Lower leg skin (tissue), 4 donors: ENCODE results near the gene POP4. TPM values are rescaled to one million over a fixed set of nuclear protein-coding genes. Genes with fewer than 3 reads are reported as not detected.
"Not testable (repeated sequence)": the region's sequence is repeated elsewhere in the genome, so short reads cannot be mapped to it uniquely, and the experiment has no call there.

ENCODE experiments used
- DNase-seq, 2 donors: peaks; one replicate each; pipeline ENCODE4 v3.0.0-alpha.2; 2019; ENCODE audit warnings: low spot score in 2 of 2
- H3K4me3 ChIP-seq: fragments of 200-600 bp; sonication (generic); 2 replicates; pipeline ENCODE4 v1.5.1; 2017; ENCODE audit warnings: mild to moderate bottlenecking, low read depth; ENCODE audit not compliant: poor library complexity, severe bottlenecking
- POLR2A ChIP-seq, 2 donors: fragments of 450-650 bp; IDR thresholded peaks; one replicate each; pipeline ENCODE4 v1.6.1; 2016 to 2017; ENCODE audit warnings: antibody characterized with exemption in 2 of 2, mild to moderate bottlenecking in 1 of 2, moderate library complexity in 1 of 2
- WGBS, 2 donors: methylation state at CpG; one replicate each; pipeline ENCODE4 v1.1.5; 2018; 5-methylcytosine and 5-hydroxymethylcytosine counted together
- intact Hi-C: fragments of 100-400 bp; cut with DNase I; formaldehyde crosslinking; loops from one replicate; pipeline ENCODE4 v1.15.0; 2023; ENCODE audit warnings: low total_unique reads
- total RNA-seq, 4 donors: library from RNA; depleted of rRNA; stranded (reverse); fragments of >200 nt; gene quantifications; one replicate each; pipeline ENCODE4 v1.1.0, GENCODE V29; 2016
- TF ChIP-seq, protein P1 (sequence below), 3 donors: fragments of 450-650 bp; IDR thresholded peaks; one replicate each; pipeline ENCODE4 v1.5.1; 2016; ENCODE audit warnings: antibody characterized with exemption in 3 of 3, mild to moderate bottlenecking in 3 of 3, moderate library complexity in 2 of 3

The POP4 gene
- total RNA-seq, 4 donors from 2014 or later = 33.6 to 53.4 (median 46.4) TPM

DNA sequence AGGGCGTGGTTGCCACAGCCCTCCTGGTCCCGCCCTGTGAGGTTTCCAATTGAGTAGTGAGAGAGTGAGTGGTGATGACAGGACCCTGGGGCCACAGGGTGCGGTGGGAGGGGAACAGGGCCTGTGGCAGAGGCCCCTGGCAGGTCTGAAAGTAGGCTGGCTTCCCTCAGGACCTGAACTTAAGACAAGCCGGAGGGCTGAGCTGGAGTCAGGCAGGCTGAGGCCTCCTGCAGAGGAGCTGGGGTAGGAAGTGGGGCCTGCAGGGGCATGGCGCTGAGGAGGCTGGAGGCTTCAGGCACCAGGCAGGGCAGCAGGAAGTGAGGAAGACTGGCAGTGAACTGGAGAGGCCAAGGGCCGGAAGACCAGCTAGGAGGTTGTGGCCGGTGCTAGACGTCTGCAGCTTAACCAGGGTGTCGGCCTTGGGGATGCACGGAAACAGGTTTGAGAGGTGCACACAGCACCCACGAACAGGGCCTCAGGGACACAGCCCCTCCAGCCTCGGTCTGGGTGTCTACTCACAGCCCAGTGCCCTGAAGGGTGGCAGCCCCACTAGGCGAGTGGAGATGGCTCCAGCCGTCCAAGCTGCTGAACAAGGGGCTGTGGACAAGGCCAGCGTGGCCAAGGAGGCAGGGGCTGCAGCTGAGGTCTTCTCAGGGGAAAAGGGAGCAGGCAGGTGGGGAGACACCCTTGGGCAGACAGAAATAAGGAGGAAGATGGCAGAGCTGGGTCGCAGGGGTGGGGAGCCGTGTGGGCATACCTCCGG, 17.8 kb downstream of the POP4 start:
- 71 to 80% methylated on average over 18 of the region's 18 CpGs for WGBS, 2 donors
- TF ChIP-seq, protein P1, sequence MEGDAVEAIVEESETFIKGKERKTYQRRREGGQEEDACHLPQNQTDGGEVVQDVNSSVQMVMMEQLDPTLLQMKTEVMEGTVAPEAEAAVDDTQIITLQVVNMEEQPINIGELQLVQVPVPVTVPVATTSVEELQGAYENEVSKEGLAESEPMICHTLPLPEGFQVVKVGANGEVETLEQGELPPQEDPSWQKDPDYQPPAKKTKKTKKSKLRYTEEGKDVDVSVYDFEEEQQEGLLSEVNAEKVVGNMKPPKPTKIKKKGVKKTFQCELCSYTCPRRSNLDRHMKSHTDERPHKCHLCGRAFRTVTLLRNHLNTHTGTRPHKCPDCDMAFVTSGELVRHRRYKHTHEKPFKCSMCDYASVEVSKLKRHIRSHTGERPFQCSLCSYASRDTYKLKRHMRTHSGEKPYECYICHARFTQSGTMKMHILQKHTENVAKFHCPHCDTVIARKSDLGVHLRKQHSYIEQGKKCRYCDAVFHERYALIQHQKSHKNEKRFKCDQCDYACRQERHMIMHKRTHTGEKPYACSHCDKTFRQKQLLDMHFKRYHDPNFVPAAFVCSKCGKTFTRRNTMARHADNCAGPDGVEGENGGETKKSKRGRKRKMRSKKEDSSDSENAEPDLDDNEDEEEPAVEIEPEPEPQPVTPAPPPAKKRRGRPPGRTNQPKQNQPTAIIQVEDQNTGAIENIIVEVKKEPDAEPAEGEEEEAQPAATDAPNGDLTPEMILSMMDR (IDR thresholded peaks at IDR 0.05) = no peak
- intact Hi-C loops = no loop called here

DNA sequence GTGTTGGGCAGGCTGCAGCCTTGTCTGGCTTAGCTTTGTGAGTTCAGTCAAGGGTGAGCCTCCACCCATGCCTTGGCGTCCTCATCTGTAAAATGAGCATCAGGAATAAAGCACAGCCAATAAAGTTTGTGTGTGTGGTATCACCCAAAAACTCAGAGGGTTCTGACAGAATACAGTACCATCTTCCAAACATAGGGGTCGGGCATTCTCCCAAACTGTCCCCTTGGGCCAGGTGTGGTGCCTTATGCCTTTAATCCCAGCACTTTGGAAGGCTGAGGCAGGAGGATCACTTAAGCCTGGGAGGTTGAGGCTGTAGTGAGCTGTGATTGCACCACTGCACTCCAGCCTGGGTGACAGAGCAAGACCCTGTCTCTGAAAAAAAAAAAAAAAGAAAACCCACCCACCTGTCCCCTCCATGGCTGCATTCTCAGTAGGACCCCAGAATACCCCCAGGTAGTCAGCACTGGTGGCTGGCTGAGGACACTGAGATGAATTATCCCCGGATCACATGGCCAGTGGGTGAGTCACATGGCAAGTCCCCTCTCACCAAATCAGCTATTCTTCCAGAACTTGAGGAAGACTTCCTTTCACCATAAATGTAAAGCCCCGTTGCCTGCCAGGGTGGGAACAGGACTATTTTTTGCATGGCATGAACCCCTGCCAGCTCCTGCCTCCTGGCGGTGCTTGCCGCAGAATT, 18.6 kb downstream of the POP4 start:
- intact Hi-C loops = no loop called here
- no peak overlapping the region for H3K4me3 ChIP-seq
- TF ChIP-seq, protein P1 (IDR thresholded peaks at IDR 0.05) = no peak
- no peak for TF ChIP-seq POLR2A (IDR thresholded peaks at IDR 0.05)
- no peak for DNase-seq
- WGBS, 2 donors = 56 to 75% methylated on average over 6 of the region's 6 CpGs

More for the DNA sequence above, 17.8 kb downstream of the POP4 start:
- H3K4me3 ChIP-seq = no peak overlapping the region
- DNase-seq = no peak

DNA sequence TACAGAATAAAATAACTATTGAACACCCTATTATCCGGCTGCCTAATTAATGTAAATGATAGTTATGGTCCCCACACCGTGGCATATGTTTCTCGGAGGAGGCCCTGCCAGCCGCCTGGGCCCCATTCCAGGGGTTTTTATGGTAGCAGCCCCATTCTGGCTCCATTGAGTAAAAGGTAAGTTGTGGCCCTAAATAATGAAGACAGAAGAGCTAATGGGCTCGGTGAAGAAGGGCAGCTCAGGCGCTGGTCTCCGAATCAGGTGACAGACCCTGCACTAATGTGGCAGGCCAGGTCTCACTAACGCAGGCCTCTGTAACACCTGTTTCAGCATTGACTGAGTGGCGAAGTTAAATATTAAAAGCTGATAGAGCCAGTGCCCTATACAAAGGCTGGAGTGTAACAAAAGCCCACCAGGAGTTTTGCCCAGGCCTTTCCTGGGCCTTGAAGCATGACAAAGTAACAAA, 19.1 kb downstream of the POP4 start:
- no peak for TF ChIP-seq POLR2A (IDR thresholded peaks at IDR 0.05)
- TF ChIP-seq, protein P1 (IDR thresholded peaks at IDR 0.05) = no peak
- intact Hi-C loops = no loop called here
- no peak overlapping the region for H3K4me3 ChIP-seq
- 78 to 88% methylated on average over 9 of the region's 9 CpGs for WGBS, 2 donors
- DNase-seq = no peak

DNA sequence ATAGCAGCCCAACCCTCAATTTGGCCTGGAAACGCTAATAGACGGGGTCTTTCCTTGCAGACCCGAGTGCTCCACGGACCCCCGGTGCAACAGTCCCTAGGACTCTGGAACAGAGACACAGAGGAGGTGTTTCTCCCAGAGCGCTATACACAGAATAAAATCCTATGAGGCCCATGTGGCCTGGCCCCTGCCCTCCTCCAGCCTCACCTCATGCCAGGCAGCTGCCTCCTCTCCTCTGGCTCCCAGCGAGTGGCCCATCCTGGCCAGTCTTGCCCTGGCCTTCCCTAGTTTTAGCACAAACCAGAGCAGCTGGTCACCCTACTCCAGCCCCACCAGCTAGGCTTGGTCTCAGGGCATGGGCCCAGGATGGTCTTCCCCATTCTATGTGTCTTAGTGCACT, 20.3 kb downstream of the POP4 start:
- no peak for DNase-seq
- intact Hi-C loops = no loop called here
- 88 to 89% methylated on average over 7 of the region's 7 CpGs for WGBS, 2 donors
- TF ChIP-seq POLR2A (IDR thresholded peaks at IDR 0.05) = no peak
- TF ChIP-seq, protein P1 (IDR thresholded peaks at IDR 0.05) = no peak
- H3K4me3 ChIP-seq = no peak overlapping the region

DNA sequence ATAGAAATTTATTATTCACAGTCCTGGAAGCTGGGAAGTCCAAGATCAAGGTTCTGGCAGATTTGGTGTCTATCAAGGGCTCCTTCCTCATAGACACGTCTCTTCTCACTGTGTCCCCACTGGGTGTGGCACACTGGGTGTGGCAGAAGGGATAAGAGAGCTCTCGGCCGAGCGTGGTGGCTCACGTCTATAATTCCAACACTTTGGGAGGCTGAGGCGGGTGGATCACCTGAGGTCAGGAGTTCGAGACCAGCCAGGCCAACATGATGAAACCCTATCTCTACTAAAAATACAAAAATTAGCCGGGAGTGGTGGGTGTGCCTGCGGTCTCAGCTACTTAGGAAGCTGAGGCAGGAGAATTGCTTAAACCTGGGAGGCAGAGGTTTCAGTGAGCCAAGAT, 20.7 kb downstream of the POP4 start:
- DNase-seq, intact Hi-C loops, H3K4me3 ChIP-seq: not testable (repeated sequence)
- 78 to 81% methylated on average over 9 of the region's 9 CpGs for WGBS, 2 donors

DNA sequence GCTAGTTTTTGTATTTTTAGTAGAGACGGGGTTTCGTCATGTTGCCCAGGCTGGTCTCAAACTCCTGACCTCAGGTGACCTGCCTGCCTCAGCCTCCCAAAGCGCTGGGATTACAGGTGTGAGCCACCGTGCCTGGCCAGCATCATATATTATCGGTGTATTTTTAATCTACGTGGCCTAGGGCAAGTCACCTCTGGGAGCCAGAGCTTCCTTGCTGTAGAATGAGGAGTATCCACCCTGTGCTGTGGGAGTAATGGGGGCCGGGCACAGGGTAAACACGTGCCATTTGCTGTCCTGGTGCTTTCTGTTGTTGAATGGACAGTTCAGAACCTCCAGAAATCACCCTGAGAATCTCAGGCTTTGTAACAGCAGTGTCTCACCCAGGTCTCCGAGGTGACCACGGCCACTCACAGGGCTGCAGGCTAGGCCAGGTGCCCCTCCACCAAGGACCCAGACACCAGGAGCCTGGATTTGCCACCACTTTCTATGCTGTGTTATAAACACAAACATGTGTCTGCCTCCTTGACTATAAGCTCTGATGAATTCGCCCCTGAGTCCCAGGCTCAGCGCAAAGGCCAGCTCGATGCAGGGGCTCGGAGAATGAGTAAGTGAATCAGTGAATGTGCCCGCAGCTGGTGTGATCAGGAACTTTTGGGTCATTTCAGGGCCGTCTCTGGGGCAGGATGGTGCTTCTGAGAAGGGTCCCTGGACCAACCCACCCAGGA, 22.7 kb downstream of the POP4 start:
- intact Hi-C loops = no loop called here

More for the DNA sequence above, 22.7 kb downstream of the POP4 start:
- 93 to 96% methylated on average over 16 of the region's 16 CpGs for WGBS, 2 donors
- DNase-seq = no peak
- no peak for TF ChIP-seq POLR2A (IDR thresholded peaks at IDR 0.05)
- TF ChIP-seq, protein P1 (IDR thresholded peaks at IDR 0.05) = no peak
- no peak overlapping the region for H3K4me3 ChIP-seq
